Adipocyte (in vitro differentiated cells): ENCODE data around the gene DSP.

ENCODE experiments used
- DNase-seq: peaks from one replicate; pipeline ENCODE4 v3.0.0-alpha.2; 2015; ENCODE audit warnings: low read depth
- H3K27me3 ChIP-seq: replicated peaks from 2 replicates; pipeline ENCODE4 v1.7.0; 2013; ENCODE audit warnings: mild to moderate bottlenecking, low read length, moderate library complexity; ENCODE audit not compliant: control insufficient read depth, insufficient read depth
- H3K36me3 ChIP-seq: 2 replicates; pipeline ENCODE4 v1.7.0; 2013; ENCODE audit warnings: low read length, mild to moderate bottlenecking, moderate library complexity; ENCODE audit not compliant: control insufficient read depth, insufficient read depth, severe bottlenecking
- H3K4me1 ChIP-seq: 2 replicates; pipeline ENCODE4 v1.7.0; 2013; ENCODE audit warnings: mild to moderate bottlenecking, low read length, moderate library complexity; ENCODE audit not compliant: control insufficient read depth, insufficient read depth
- H3K4me3 ChIP-seq: 2 replicates; pipeline ENCODE4 v1.7.0; 2013; ENCODE audit warnings: mild to moderate bottlenecking, low read length, moderate library complexity
- H3K9ac ChIP-seq: 2 replicates; pipeline ENCODE4 v1.7.0; 2013; ENCODE audit warnings: mild to moderate bottlenecking, low read length, moderate library complexity
- H3K9me3 ChIP-seq: 2 replicates; pipeline ENCODE4 v1.7.0; 2013; ENCODE audit warnings: mild to moderate bottlenecking, low read length, moderate library complexity; ENCODE audit not compliant: control insufficient read depth

DSP gene

GRCh38 chr6:7538484-7538883 lies 3.0 kb upstream of the DSP start:
- no peak overlapping the region for H3K4me3 ChIP-seq
- no peak overlapping the region for H3K9ac ChIP-seq
- no peak for DNase-seq
- no peaks in the 10 kb centered on the region for H3K36me3 ChIP-seq
- no peaks in the 10 kb centered on the region for H3K9me3 ChIP-seq
- no peaks in the 10 kb centered on the region for H3K27me3 ChIP-seq
- H3K4me1 ChIP-seq, result peaks cover 11% of the 10 kb centered on the region

- Histone ChIP-seq H3K9me3 (no peaks in the 10 kb centered on the region), H3K9ac (peak overlapping the region; percentile 86), H3K4me3 (peak overlapping the region; percentile 83), H3K27me3 (no peaks in the 10 kb centered on the region), H3K36me3 (no peaks in the 10 kb centered on the region), H3K4me1 (peaks cover 13% of the 10 kb centered on the region)
- peak; percentile 33 for DNase-seq
Measured at GRCh38 chr6:7540595-7540994, 876 bp upstream of the DSP start.

- Histone ChIP-seq H3K9me3 (no peaks in the 10 kb centered on the region), H3K27me3 (no peaks in the 10 kb centered on the region), H3K4me1 (peaks cover 9% of the 10 kb centered on the region), H3K9ac (peak overlapping the region; percentile 86), H3K4me3 (peak overlapping the region; percentile 83), H3K36me3 (no peaks in the 10 kb centered on the region)
- DNase-seq, result peak; percentile 71
Measured at GRCh38 chr6:7542065-7542873, 798 bp downstream of the DSP start.

- H3K36me3 ChIP-seq, result no peaks in the 10 kb centered on the region
- H3K9me3 ChIP-seq, result no peaks in the 10 kb centered on the region
- H3K4me3 ChIP-seq, result peak overlapping the region; percentile 83
- H3K9ac ChIP-seq, result peak overlapping the region; percentile 86
- no peaks in the 10 kb centered on the region for H3K27me3 ChIP-seq
- peaks cover 9% of the 10 kb centered on the region for H3K4me1 ChIP-seq
- DNase-seq, result peak; percentile 97
Measured at GRCh38 chr6:7542874-7543624, 1.6 kb downstream of the DSP start.

GRCh38 chr6:7543789-7544424 lies 2.4 kb downstream of the DSP start:
- no peaks in the 10 kb centered on the region for H3K9me3 ChIP-seq
- peaks cover 9% of the 10 kb centered on the region for H3K4me1 ChIP-seq
- H3K4me3 ChIP-seq, result peak overlapping the region; percentile 83
- peak overlapping the region; percentile 48 for H3K9ac ChIP-seq
- H3K36me3 ChIP-seq, result no peaks in the 10 kb centered on the region
- no peaks in the 10 kb centered on the region for H3K27me3 ChIP-seq
- peak; percentile 61 for DNase-seq

- H3K27me3 ChIP-seq, result no peaks in the 10 kb centered on the region
- H3K36me3 ChIP-seq, result no peaks in the 10 kb centered on the region
- no peak for DNase-seq
- H3K4me3 ChIP-seq, result peak overlapping the region; percentile 83
- H3K4me1 ChIP-seq, result peaks cover 9% of the 10 kb centered on the region
- peak overlapping the region; percentile 32 for H3K9ac ChIP-seq
- no peaks in the 10 kb centered on the region for H3K9me3 ChIP-seq
Measured at GRCh38 chr6:7544597-7544996, 3.1 kb downstream of the DSP start.

- no peaks in the 10 kb centered on the region for H3K9me3 ChIP-seq
- peaks cover 9% of the 10 kb centered on the region for H3K4me1 ChIP-seq
- no peak overlapping the region for H3K9ac ChIP-seq
- DNase-seq, result no peak
- H3K27me3 ChIP-seq, result no peaks in the 10 kb centered on the region
- H3K4me3 ChIP-seq, result no peak overlapping the region
- H3K36me3 ChIP-seq, result no peaks in the 10 kb centered on the region
Measured at GRCh38 chr6:7545316-7546019, 4.0 kb downstream of the DSP start.

- H3K9ac ChIP-seq, result no peak overlapping the region
- H3K4me3 ChIP-seq, result no peak overlapping the region
- DNase-seq, result peak; percentile 35
- H3K27me3 ChIP-seq, result no peaks in the 10 kb centered on the region
- H3K4me1 ChIP-seq, result peaks cover 9% of the 10 kb centered on the region
- H3K9me3 ChIP-seq, result no peaks in the 10 kb centered on the region
- no peaks in the 10 kb centered on the region for H3K36me3 ChIP-seq
Measured at GRCh38 chr6:7546020-7546369, 4.5 kb downstream of the DSP start.

GRCh38 chr6:7546383-7546782 lies 4.9 kb downstream of the DSP start:
- no peaks in the 10 kb centered on the region for H3K27me3 ChIP-seq
- DNase-seq, result no peak
- peaks cover 9% of the 10 kb centered on the region for H3K4me1 ChIP-seq
- no peak overlapping the region for H3K4me3 ChIP-seq
- H3K9me3 ChIP-seq, result no peaks in the 10 kb centered on the region
- H3K36me3 ChIP-seq, result no peaks in the 10 kb centered on the region
- H3K9ac ChIP-seq, result no peak overlapping the region

- Histone ChIP-seq H3K27me3 (no peaks in the 10 kb centered on the region), H3K36me3 (no peaks in the 10 kb centered on the region), H3K4me3 (no peak overlapping the region), H3K9ac (no peak overlapping the region), H3K9me3 (no peaks in the 10 kb centered on the region), H3K4me1 (peaks cover 9% of the 10 kb centered on the region)
- DNase-seq, result no peak
Measured at GRCh38 chr6:7546896-7547295, 5.4 kb downstream of the DSP start.

GRCh38 chr6:7547315-7547714 lies 5.8 kb downstream of the DSP start:
- Histone ChIP-seq H3K4me3 (no peak overlapping the region), H3K9ac (no peak overlapping the region), H3K4me1 (peaks cover 9% of the 10 kb centered on the region), H3K27me3 (no peaks in the 10 kb centered on the region), H3K36me3 (no peaks in the 10 kb centered on the region), H3K9me3 (no peaks in the 10 kb centered on the region)
- no peak for DNase-seq
